HG02938 (cell line): Measurements from ENCODE around the gene PCDHB6.
"Not testable (repeated sequence)": the region's sequence is repeated elsewhere in the genome, so short reads cannot be mapped to it uniquely, and the experiment has no call there.

Experiments
- ATAC-seq: cut with Tn5 transposase; IDR thresholded peaks from one replicate; pipeline ENCODE4 v1.9.1; 2021; ENCODE audit warnings: mild to moderate bottlenecking, moderate library complexity; ENCODE audit not compliant: unreplicated experiment

Gene PCDHB6

DNA sequence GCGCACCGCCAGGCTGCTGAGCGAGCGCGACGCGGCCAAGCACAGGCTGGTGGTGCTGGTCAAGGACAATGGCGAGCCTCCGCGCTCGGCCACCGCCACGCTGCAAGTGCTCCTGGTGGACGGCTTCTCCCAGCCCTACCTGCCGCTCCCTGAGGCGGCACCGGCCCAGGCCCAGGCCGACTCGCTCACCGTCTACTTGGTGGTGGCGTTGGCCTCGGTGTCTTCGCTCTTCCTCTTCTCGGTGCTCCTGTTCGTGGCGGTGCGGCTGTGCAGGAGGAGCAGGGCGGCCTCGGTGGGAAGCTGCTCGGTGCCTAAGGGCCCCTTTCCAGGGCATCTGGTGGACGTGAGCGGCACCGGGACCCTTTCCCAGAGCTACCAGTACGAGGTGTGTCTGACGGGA lies 51.8 kb downstream of the PCDHB6 start:
- ATAC-seq, result not testable (repeated sequence)
